Measurements from ENCODE around the gene DYTN. TPM values are rescaled to one million over a fixed set of nuclear protein-coding genes. Genes with fewer than 3 reads are reported as not detected.
A peak's percentile ranks its signal among the peaks of the same experiment; 100 is the strongest.
"Not testable (repeated sequence)": the region's sequence is repeated elsewhere in the genome, so short reads cannot be mapped to it uniquely, and the experiment has no call there.

DYTN gene
- polyA plus RNA-seq, 2 of the 4 experiments (the other 2 are of a cell fraction), result not detected

GRCh38 chr2:206727287-206727686, 9.1 kb upstream of the DYTN start:
- CTCF ChIA-PET, result no interaction called here
- WGBS (ENCODE audit: missing lambda C conversion rate), result 66% methylated on average over 2 of the region's 2 CpGs
- Histone ChIP-seq H3K4me1 (peaks cover 6% of the 10 kb centered on the region; the same call in 2 of the 3 replicates), H3K27ac (no peak overlapping the region), H3K9me3 (0 out of 3 replicates have a peak, but pooled peaks cover 4% of the 10 kb centered on the region), H3K4me2 (no peak overlapping the region), H3K4me3 (no peak overlapping the region)
- FAIRE-seq, result no peak
- no peak for DNase-seq (ENCODE audit: low read depth in 1 of 2, low spot score in 1 of 2)
- POLR2A ChIA-PET, result no interaction called here
- TF ChIP-seq MAFK (IDR thresholded peaks at IDR 0.05; ENCODE audit: partially characterized antibody) (peak; percentile 53), ELK1 (IDR thresholded peaks at IDR 0.05; ENCODE audit: low read depth, low read length) (no peak)
- no peak for ATAC-seq

- WGBS (ENCODE audit: missing lambda C conversion rate), result 27% methylated on average over 1 of the region's 1 CpG
- POLR2A ChIA-PET, result no interaction called here
- ATAC-seq (no peak), FAIRE-seq (no peak), DNase-seq (ENCODE audit: low read depth in 1 of 2, low spot score in 1 of 2) (no peak)
- Histone ChIP-seq H3K4me1 (no peaks in the 10 kb centered on the region), H3K9me3 (no peaks in the 10 kb centered on the region; the same call in 2 of the 3 replicates), H3K4me3 (no peak overlapping the region), H3K4me2 (0 out of 3 replicates have a peak overlapping the region, but pooled peaks have one; percentile 15), H3K27ac (no peak overlapping the region)
- TF ChIP-seq SMC3 (IDR thresholded peaks at IDR 0.05) (no peak), MAFK (IDR thresholded peaks at IDR 0.05; ENCODE audit: partially characterized antibody) (peak; percentile 91)
- CTCF ChIA-PET, result no interaction called here
Observed at GRCh38 chr2:206723288-206723687, 5.1 kb upstream of the DYTN start.

- Histone ChIP-seq H3K27ac (no peak overlapping the region), H3K4me2 (no peak overlapping the region), H3K4me1 (no peaks in the 10 kb centered on the region), H3K9me3 (no peaks in the 10 kb centered on the region; the same call in 2 of the 3 replicates), H3K4me3 (no peak overlapping the region)
- 86% methylated on average over 4 of the region's 4 CpGs for WGBS (ENCODE audit: missing lambda C conversion rate)
- no peak for DNase-seq (ENCODE audit: low read depth in 1 of 2, low spot score in 1 of 2)
- no peak for TF ChIP-seq HOXB13 (CRISPR knock-in tag; IDR thresholded peaks at IDR 0.05; ENCODE audit: low read depth)
- TF ChIP-seq MAFK (IDR thresholded peaks at IDR 0.05; ENCODE audit: partially characterized antibody), result peak; percentile 53
- TF ChIP-seq ELK1 (IDR thresholded peaks at IDR 0.05; ENCODE audit: low read depth, low read length), result no peak
- TF ChIP-seq, protein P1, sequence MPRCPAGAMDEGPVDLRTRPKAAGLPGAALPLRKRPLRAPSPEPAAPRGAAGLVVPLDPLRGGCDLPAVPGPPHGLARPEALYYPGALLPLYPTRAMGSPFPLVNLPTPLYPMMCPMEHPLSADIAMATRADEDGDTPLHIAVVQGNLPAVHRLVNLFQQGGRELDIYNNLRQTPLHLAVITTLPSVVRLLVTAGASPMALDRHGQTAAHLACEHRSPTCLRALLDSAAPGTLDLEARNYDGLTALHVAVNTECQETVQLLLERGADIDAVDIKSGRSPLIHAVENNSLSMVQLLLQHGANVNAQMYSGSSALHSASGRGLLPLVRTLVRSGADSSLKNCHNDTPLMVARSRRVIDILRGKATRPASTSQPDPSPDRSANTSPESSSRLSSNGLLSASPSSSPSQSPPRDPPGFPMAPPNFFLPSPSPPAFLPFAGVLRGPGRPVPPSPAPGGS (IDR thresholded peaks at IDR 0.05), result no peak
- ChIA-PET CTCF (no interaction called here), POLR2A (no interaction called here)
- ATAC-seq, result no peak
- no peak for FAIRE-seq
Observed at GRCh38 chr2:206721256-206721920, 3.2 kb upstream of the DYTN start.

- H3K4me1 ChIP-seq, result no peaks in the 10 kb centered on the region
- H3K4me2 ChIP-seq, result no peak overlapping the region
- no peak for ATAC-seq
- no peak for FAIRE-seq
- TF ChIP-seq ZFP36 (IDR thresholded peaks at IDR 0.05; ENCODE audit: borderline replicate concordance, partially characterized antibody) (no peak), POLR2A (IDR thresholded peaks at IDR 0.05; ENCODE audit: low read length) (no peak), RAD21 (conservative IDR thresholded peaks at IDR 0.05 in 1 of 2, IDR thresholded peaks at IDR 0.05 in 1 of 2) (no peak), CTCF (IDR thresholded peaks at IDR 0.05) (no peak), CBX2 (IDR thresholded peaks at IDR 0.05; ENCODE audit: borderline replicate concordance, low read depth) (no peak), EHMT2 (IDR thresholded peaks at IDR 0.05; ENCODE audit: low read depth) (no peak), FOXS1 (CRISPR knock-in tag; IDR thresholded peaks at IDR 0.05) (no peak)
- TF ChIP-seq, protein P2, sequence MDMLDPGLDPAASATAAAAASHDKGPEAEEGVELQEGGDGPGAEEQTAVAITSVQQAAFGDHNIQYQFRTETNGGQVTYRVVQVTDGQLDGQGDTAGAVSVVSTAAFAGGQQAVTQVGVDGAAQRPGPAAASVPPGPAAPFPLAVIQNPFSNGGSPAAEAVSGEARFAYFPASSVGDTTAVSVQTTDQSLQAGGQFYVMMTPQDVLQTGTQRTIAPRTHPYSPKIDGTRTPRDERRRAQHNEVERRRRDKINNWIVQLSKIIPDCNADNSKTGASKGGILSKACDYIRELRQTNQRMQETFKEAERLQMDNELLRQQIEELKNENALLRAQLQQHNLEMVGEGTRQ (IDR thresholded peaks at IDR 0.05), result no peak
- TF ChIP-seq, protein P3, sequence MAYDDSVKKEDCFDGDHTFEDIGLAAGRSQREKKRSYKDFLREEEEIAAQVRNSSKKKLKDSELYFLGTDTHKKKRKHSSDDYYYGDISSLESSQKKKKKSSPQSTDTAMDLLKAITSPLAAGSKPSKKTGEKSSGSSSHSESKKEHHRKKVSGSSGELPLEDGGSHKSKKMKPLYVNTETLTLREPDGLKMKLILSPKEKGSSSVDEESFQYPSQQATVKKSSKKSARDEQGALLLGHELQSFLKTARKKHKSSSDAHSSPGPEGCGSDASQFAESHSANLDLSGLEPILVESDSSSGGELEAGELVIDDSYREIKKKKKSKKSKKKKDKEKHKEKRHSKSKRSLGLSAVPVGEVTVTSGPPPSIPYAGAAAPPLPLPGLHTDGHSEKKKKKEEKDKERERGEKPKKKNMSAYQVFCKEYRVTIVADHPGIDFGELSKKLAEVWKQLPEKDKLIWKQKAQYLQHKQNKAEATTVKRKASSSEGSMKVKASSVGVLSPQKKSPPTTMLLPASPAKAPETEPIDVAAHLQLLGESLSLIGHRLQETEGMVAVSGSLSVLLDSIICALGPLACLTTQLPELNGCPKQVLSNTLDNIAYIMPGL (CRISPR knock-in tag; IDR thresholded peaks at IDR 0.05; ENCODE audit: borderline replicate concordance), result no peak
- H3K4me3 ChIP-seq, result no peak overlapping the region
- ChIA-PET CTCF (interaction anchor here (0.7 kb wide), 1 partner anchor 13 kb away, joined by 3 read pairs; no protein-coding TSS in a partner anchor), POLR2A (no interaction called here)
- no peaks in the 10 kb centered on the region; the same call in 2 of the 3 replicates for H3K9me3 ChIP-seq
- no peak for DNase-seq (ENCODE audit: low read depth in 1 of 2, low spot score in 1 of 2)
- WGBS (ENCODE audit: missing lambda C conversion rate), result 33% methylated on average over 3 of the region's 3 CpGs
- no peak overlapping the region for H3K27ac ChIP-seq
Observed at GRCh38 chr2:206716623-206717022, 1.6 kb downstream of the DYTN start.

DNA sequence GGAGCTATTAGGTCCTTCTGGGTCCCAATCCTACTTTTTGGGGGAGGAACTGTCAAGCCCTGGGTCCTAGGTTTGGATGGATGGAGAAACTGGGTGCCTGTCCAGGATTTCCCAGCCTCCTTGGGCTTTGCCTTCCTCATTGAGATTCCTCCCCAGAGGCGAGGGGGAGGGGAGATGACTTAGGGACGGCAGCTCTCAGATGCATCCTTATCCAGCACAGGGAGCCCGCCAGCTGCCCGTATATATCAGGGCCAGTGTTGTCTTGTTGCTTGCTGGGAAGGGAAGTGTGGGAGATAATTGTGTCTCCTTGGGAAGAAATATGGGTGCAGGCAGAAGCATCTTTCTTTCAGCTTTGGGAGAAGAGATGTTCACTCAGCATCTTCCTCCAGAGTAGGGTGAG, 3.0 kb downstream of the DYTN start:
- H3K4me3 ChIP-seq; FAIRE-seq; H3K9me3 ChIP-seq; CTCF ChIA-PET; H3K4me1 ChIP-seq; POLR2A ChIA-PET; ATAC-seq; DNase-seq (ENCODE audit: low read depth in 1 of 2, low spot score in 1 of 2); H3K27ac ChIP-seq; H3K4me2 ChIP-seq: not testable (repeated sequence)
- 50% methylated on average over 4 of the region's 4 CpGs for WGBS (ENCODE audit: missing lambda C conversion rate)
